Glomerular visceral epithelial cell (primary cell): ENCODE measurements around the gene ATP8B3.
A peak's percentile ranks its signal among the peaks of the same experiment; 100 is the strongest.

Source experiments
- DNase-seq: peaks from one replicate; pipeline ENCODE4 v3.0.0-alpha.2; 2016; ENCODE audit errors: extremely low spot score

ATP8B3 gene

DNA sequence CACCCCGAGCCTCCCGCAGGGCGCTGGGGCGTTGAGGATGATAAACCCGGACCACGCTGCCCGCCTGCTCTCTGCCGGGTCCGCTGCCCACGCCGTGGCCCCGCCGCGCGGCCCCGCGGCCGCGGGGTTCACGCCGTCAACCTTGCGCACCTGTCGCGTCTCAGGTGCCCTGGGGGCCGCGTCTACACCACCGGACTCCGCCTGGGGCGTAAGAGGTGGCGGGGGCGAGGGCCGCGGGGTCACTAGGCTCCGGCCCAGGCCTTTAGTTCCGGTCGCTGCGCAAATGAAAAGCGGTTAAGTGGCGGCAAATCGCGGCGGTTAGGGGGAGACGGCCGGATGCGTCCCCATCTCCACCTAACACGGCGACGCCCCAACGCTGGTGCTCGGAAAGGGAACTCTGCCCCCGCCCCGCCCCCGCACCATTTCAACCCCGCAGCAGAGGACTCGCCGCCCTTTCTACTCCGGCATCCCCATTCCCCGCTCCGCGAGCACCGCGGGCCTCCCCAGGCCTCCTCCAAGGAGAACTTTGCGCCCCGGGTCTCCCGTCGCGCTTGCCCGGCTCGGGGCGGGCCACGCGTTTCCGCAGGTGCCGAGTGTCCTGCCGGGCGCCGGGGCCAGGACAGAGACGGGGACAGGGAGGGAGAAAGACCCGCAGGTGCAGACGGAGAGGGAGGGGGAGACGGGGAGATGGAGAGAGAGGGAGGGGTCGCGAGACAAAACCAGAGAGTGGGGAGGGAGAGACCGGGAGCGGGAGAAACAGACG lies 54.4 kb downstream of the ATP8B3 start:
- DNase-seq, result no peak

DNA sequence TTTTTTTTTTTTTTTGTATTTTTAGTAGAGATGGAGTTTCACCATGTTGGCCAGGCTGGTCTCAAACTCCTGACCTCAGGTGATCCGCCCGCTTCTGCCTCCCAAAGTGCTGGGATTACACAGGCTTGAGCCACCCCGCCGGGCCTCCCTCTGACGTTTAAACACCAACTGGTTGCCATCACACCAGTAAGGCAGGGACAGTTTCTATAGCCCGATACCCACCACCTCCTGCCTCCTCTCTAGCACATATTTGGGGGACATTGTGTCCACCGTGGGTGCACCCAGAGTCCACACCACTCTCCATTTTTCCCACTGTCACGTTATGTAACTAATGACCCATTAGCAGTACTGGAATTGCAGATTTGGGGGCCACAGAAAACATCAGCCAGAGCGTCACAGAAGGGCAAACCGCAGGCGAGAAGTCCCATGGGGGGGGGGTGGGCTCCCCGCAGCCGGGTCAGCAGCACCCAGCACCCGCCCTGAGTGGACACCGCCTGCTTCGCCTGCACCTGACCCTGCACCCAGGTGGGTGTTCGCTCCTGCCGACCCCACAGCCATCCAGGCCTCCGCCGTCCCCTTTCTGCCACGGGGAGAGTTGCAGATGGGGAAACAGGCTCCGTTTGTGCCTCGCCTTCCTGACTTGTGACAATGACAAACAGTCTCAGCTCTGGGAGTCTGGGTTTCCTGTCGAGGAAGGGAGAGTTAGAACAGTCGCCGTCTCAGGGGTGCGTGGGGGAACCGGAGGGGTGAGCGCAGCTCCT lies 55.2 kb downstream of the ATP8B3 start:
- no peak for DNase-seq

GRCh38 chr19:1756264-1756663 lies 55.8 kb downstream of the ATP8B3 start:
- DNase-seq, result no peak

DNA sequence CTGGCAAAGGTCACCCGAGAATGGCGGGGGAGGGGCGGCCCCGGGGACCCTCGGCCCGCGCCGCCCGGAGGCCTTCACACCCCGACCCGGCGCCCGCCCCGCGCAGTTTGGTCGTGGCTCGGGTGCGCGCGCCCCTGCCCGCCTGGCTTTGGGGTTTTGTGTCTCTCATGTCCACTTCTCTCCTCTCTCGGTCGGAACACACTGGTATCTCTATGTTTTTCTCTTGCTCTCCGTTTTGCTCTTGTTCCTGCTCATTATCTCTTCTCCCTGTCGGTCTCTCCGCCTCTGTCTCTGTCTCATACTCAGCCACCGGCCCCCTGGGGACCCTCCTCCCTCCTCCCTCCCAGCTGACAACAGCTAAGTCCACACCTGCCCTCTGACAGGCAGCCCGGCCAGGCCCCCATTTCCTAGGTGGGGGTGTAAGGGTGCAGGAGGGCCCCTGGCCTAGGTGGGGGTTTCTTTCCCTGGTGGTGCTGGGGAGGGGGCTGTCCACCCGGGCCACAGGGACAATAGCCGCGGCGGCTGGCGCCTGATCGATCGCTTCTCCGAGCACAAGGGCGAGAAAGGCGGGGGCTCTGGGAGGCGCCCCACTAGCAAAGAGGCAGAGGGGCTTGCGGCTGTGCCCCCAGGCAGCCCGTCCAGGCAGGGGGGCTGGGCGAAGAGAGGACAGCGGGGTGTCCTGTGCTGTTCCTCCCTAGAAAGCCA lies 56.5 kb downstream of the ATP8B3 start:
- DNase-seq, result no peak

DNA sequence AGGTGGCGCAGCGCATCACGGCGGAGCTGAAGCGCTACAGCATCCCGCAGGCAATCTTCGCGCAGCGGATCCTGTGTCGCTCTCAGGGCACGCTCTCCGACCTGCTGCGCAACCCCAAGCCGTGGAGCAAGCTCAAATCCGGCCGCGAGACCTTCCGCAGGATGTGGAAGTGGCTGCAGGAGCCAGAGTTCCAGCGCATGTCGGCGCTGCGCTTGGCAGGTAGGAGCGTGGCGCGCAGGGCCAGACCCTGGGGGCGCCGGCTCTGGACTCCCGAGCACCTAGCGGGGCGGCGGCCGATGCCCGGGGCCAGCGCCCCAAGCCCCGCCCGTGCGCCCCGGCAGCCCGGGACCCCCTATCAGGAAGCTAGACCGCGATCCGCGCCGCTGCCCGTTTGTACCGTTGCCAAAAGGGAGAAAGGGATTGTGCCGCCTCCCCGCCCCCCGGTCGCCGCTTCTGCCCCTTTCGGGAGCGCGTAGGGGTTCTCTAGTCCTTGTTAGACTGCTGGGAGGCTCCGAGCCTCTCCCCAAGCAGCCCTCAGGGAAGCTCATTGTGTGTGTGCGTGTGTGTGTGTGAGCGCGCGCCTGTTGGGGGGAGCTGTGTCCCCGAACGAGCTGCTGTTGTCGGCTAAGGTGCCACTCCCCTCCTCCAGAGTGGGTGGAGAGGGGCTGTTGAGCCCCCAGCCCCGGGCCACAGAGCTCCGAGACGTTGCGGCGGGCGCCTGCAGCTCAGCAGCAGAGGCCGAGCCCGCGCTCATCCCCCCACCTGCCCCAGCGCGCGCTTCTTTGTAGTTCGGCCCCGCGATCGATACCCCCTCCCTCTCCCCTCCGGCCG lies 57.2 kb downstream of the ATP8B3 start:
- no peak for DNase-seq

DNA sequence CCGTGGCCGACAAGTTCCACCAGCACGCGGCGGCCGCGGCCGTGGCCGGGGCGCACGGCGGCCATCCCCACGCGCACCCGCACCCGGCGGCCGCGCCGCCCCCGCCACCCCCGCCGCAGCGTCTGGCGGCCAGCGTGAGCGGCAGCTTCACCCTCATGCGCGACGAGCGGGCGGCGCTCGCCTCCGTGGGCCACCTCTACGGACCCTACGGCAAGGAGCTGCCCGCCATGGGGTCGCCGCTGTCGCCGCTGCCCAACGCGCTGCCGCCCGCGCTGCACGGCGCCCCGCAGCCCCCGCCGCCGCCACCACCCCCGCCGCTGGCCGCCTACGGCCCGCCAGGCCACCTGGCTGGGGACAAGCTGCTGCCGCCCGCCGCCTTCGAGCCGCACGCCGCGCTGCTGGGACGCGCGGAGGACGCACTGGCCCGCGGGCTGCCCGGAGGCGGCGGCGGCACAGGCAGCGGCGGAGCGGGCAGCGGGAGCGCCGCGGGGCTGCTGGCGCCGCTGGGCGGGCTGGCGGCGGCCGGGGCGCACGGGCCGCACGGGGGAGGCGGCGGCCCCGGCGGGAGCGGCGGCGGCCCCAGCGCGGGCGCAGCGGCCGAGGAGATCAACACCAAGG lies 57.9 kb downstream of the ATP8B3 start:
- no peak for DNase-seq

DNA sequence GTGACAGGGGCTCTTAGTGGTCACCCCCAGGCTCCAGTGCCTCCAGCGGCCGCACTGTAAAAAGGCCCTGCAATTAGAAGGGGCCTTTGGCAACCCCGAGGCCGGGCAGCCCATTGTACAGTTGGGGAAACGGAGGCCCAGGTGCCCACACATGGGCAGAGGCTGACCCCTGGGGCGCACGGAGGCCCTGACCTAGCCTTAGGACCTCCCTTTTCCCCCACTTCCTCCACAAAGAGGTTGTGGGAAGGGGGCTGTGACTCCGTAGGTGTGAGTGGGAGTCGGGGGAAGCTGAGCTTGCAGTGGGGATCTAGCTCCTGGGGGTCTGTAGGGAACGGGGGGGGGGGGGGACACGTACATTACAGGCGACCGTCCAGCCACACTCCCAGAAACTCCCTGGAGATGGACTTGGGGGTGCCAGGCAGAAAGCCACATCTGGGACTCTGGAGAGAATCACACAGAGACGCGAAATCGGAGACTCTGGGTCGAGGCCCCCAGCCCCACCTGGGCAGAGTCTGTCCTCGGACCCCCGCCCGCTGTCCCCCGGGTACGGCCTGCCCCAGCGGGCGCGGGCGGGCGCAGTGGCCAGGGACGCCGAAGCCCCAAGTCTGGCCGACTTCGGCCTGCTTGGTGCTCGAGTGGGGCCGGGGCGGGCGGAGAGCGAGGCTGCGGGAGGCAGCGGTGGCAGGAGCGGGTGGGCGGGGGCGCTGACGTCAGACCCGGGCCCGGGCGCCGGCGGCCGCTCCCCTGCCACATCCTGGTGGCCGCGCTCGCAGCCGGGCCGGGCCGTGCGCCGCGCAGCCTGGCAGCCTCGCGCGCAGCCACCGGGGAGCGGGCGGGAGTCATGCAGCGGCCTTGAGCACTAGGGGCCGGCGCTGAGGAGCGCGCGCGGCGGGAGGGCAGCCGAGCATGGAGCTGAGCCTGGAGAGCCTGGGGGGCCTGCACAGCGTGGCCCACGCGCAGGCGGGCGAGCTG lies 59.0 kb downstream of the ATP8B3 start, which contains the start of gene ONECUT3:
TSS of gene ONECUT3 (plus strand) at position 750 of the 972 bp plus-strand sequence. CDS start at position 907, 157 bp downstream.
- DNase-seq, result no peak

DNA sequence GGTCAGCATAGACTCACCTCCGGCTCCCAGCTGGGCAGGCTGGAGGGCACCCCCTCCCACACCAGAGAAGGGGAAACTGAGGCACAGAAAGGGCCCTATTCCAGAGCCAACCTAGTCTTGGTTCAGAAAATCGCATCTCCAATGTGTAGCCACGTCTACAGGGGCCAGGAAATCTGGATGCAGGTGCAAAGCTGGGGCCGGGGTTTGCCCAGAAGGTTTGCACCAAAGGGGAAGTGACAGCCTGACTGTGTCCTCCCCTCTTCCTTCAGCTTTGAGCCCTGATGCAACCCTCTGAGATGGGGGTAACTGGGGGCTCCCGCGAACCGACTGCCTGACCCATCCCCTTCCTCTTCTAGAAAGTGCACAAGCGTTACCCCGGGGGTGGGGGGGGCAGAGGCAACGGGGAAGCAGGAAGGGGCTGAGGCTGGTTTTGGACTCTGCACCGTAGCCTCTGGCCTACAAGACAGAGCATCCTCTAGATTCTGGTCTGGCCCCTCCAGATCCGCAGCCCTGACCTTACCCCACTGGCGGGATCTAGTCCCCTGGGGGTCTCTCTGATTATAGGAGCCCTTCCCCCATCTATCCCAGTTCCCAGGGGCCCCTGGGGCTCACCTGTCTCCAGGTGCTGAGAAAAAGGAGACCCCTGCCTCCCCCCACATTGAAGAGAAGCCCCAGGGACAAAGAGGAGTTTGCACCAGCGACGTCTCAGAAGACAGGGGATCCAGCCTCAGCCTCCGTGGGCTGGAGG lies 59.9 kb downstream of the ATP8B3 start:
- DNase-seq, result no peak

DNA sequence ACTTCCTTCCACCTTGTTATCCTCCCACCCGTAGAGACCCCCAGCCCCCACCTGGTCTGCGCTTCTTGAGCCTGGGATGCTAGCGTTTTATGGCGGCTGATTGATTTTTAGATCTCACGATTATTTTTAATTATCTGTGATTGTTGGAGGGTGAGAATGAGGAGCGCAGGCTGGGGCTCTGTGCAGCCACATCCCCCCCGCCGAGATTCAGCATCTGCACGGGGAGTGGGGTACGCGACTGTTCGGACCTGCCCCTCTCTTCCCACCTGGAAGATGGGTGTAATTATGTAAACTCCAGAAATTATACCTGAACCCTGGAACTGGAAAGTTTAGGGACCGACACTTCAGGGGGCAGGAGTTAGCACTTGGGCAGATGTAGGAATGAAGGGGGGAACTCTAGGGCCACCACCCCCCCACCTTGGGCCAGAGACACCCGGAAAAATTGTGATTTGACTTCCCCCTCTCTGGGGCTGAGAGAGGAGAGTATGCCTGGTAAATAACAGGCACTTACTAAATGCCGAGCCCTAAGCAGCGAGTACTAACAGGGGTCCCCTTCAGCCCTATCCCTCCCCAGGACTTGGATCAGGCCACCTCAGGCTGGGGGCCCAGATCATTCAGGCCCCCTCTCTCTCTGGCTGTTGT lies 60.6 kb downstream of the ATP8B3 start:
- DNase-seq, result no peak

- no peak for DNase-seq
Measured at GRCh38 chr19:1750343-1751021, 61.6 kb downstream of the ATP8B3 start.

DNA sequence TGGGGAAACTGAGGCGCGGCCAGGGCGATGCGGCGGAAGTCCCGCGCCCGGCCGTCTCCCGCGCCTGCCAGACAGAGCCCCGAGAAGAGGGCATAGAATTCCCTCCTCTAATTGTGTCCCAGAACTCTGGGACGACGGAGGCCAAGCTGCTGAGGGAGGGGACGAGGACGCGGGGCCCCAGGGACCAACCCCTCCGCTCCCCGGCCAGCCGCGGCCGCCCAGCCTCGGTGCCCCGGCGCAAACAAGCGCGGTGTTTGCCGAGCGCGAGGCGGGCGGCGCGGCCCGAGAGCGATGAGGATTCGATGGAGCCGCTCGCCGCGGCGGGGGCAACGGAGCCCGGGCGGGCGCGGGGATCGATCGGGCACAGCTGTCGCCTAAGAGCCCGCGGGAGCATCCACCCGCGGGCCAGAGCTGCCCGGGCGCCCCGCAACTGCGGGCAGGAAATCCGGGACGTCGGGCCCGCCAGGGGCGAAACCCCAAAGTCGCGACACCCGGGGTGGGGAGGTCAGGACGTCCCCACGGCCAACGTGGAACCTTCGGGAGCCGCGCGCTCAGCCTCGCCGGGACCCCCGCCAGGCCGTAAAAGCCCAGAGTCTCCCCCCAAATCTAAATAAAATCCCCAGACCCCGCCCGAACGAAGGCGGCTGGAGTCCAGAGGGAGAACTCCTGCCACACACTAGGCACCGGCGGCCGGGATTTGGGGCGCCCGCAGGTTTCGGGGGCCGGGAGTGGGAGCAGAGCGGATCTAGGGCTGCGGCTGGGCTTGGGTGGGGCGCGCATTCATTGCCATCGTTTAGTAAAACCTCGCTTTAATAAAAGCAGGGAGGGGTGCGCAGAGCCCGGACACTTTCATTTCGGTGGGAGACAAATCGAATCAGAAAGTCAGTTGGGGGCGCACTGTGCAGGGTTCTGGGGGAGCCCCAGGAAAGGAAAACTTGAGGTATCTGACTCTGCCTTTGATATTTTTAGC lies 62.4 kb downstream of the ATP8B3 start:
- no peak for DNase-seq

DNA sequence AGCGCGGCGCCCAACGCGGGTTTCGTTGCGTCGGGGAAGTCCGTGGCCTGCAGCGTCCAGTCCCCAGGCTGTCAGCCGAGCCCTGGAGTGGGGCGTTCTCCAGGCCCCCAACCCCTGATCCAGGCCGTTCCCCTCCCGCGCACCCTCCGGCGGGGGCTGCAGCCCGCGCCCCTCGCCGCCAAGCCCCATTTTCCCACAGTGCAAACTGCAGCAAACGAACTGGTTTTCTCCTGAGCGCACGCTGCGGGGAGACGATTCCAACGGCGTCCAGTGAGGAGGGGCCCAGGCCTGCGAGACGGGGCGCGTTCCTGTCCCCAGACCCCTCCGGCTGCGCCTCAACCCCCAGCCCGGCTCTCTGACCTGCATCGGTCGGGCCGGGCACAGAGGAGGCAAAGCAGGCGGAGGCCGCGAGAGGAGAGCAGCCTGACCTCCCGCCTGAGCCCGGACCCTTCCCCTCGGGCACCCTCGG lies 63.2 kb downstream of the ATP8B3 start:
- DNase-seq, result no peak

DNA sequence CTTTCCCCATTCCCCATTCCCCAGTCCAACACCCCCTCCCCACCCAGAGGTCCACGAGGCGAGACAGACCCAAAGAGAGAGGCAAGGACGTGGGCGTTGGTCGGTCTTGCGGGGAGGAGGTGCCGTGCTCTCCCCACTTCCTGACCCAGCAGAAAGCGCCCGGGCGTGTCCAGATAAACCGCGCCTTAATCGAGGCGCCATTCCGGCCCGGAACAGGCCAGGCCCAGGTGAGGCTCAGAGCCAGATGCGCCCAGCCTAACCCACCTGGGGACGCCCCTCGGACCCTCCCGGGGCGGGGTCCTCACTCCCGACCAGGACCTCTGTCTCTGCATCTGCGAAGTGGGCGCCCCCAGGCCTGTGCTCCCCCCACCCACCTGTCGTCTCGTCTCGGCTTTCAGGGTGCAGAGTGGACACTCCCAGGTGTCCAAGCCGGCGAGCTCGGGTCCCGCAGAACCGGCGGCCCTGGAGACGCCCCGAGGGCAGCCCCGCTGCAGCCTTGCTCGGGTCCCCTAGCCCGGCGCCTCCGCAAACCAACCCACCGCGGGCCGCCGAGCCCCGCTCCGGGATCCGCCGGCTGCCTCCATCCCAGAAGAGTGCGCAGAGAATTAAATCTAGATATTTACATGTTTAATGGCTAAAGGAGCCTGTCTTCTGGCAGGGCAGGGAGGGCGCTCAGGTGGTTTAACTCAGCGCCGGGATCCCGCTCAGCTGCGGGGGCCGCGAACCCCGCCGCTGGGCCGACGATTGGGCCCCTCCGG lies 63.8 kb downstream of the ATP8B3 start:
- DNase-seq, result no peak

- DNase-seq, result peak; percentile 99
Measured at GRCh38 chr19:1747285-1748114, 64.6 kb downstream of the ATP8B3 start.
